Measurements from ENCODE around the gene UMAD1.
A peak's percentile ranks its signal among the peaks of the same experiment; 100 is the strongest.

UMAD1 gene
- total RNA-seq, result 8.9 to 12.5 reads per million in 2 donors

- DNase-seq, result peak; percentile 92
Measured at GRCh38 chr7:7640221-7641128, at the start of gene UMAD1. UMAD1 (plus strand) TSS chr7:7640752; CDS start chr7:7673372, 32,620 bp downstream.

GRCh38 chr7:7595451-7595850 lies 45.1 kb upstream of the UMAD1 start:
- no peak for DNase-seq

GRCh38 chr7:7596176-7596575 lies 44.4 kb upstream of the UMAD1 start:
- DNase-seq, result no peak

- DNase-seq, result no peak
Measured at GRCh38 chr7:7607010-7607409, 33.5 kb upstream of the UMAD1 start.

DNA sequence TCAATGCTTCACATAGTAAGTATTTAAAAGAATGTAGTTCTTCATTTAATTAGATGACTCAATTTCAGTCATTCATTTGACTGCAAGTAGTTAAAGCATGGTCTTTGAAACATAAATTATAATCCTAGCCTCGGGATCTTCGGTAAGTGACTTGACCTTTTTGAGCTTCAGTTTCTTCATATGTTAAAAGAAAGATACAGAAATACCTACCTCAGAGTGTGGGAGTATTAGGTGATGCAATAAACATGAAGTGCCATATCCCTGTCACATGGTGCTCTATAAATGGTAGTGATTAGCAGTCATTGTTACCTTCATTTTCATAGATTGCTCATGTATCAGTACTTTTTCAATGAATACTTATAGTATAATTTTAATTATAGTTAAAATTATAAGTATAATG lies 31.2 kb upstream of the UMAD1 start:
- DNase-seq, result no peak

DNA sequence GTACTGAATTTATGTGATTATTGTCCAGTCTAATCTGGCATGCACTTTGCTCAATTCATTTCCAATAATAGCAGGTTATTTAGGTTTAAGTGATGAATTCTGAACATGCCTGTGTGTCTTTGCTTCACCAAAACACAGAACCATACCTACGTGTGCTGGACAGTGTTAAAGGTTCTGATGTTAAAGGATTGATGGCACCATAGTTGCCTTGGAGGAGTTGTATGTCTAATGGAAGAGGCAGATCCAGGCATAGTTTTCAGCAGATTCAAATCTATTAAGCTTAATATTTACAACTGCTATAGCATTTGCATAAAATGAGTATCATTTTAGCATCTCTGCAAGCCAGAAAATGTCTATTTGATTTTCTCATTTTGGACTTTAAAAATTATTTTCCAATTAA lies 28.0 kb upstream of the UMAD1 start:
- no peak for DNase-seq

DNA sequence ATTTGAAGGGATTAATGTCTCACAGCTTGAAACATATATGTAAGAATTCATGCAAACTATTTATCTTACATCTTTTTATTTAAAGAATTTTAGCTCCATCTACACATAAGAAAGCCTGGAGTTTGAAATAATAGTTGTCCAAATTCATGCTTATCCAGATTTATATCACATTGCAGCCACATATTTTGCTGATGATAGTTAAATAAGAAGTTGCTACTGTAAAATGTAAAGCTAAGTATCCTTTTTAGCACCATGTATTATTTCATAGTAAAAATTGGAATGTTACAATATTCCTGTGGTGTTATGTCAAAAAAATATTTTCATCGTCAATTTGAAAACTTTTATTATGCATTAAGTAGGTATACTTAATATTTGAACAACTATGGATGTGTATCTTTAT lies 27.3 kb upstream of the UMAD1 start:
- DNase-seq, result no peak

DNA sequence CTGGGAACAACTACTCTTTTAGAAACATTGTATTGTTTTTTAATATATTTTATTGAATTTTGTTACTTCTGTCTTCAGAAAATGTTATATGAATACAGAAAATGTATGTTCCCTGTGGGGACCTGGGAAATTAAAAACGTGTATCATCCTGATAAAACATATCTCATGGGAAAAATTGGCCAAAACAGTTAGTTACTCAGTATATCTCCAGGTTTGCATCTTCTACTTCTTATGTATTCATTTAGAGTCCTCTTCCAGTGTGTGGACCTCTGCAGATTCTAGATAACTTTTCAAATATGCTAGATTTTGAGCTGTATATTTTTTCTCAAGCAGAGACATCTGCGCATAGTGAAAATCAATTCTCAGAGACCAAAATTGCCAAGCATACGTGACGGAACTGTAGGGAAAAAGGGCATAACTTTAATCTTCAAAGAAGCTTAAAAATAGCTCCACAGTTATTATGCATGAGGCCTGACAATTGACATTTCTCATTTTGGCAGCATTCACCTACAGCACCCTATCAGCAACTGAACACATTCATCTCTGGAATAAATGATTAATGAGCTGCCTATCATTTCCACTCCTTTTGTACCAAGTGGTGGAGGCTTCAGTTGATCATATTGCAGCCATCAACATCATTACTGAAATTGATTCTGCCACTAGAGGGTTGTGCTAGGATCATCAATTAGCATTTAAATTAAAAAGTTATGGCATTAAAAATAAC lies 26.4 kb upstream of the UMAD1 start:
- DNase-seq, result no peak

GRCh38 chr7:7617550-7617949 lies 23.0 kb upstream of the UMAD1 start:
- DNase-seq, result no peak

- DNase-seq, result no peak
Measured at GRCh38 chr7:7618410-7618809, 22.1 kb upstream of the UMAD1 start.

GRCh38 chr7:7620236-7620635 lies 20.3 kb upstream of the UMAD1 start:
- DNase-seq, result no peak

DNA sequence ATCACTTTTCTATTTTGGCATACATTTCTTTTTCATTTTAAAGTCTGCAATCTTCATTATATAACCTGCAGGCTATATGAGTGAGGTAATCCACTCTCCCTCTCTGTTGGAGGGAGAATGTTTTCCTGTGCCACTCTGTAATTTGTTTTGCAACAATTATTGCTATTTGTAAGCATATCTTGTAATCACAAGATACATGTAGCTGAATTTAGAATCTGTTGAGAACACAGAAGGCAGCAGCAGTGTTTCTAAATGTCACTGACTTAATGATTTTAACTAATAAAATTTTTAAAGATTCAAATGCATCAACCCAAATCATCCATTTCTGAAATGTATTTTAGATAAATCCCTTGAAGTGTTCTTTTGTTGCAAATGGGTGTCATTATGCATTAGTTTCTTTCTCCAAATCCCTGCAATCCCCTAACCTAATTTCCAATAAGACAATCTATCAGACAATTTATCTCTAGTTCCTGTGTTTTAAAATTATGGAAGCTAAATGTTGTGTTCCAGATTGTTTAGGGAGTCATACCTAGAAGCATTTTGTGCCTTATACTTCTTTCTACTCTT lies 19.8 kb upstream of the UMAD1 start:
- DNase-seq, result no peak

DNA sequence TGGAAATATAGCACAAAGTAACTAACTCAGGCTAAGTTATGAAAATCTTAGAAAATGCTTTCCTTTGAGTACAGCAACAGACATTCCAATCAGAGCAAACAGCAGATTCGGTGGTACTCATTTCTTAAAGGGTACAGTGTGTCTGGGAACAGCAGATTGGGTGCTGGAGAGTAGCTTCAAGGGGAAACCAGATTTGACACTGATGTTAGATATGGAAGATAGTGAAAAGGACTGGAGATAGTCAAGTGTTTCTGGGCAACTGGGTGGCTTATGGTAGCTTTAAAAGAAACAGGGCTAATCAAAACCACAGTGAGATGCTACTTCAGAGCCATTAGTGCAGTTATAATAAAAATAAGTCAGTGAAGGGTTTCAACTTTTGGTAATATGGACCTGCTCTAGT lies 12.1 kb upstream of the UMAD1 start:
- no peak for DNase-seq

- DNase-seq, result no peak
Measured at GRCh38 chr7:7630626-7631329, 9.8 kb upstream of the UMAD1 start.

DNA sequence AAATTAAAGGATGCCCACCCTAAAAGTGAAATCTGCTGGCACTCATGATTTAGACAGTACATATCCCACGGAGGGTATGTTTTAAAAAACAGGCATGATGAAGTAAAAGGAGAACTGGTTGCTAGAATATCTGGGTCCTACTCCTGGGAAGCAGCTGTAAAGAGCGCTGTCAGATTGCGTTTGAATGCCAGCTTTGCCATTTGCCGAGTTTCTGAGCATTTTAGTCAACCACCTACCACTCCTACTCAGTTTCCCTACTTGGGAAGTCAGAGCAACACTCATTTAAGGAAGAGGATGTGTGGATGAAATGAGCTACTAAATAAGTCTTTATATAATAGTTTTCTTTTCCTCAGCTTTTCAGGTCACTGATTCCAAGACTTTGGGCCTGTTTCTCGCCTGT lies 1.1 kb upstream of the UMAD1 start:
- DNase-seq, result no peak

DNA sequence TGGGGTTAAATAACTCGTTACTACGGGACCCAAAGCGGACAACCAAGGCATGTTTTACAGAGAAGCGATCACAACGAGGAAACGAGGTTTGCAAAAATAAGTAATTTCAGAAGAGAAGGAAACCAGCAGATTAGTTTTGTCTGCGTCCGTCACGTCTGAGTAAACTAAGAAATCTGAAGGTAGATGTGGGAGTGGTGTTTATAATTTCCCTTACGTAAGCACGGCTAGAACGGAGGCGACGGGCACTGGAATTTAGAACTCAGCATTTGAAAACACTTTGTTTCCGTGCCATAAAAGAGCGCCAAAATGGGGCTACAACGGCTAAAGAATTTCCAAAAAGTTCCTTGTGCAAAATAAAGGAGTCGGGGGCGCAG lies 718 bp upstream of the UMAD1 start:
- peak; percentile 18 for DNase-seq

- no peak for DNase-seq
Measured at GRCh38 chr7:7641129-7641663, 644 bp downstream of the UMAD1 start.

DNA sequence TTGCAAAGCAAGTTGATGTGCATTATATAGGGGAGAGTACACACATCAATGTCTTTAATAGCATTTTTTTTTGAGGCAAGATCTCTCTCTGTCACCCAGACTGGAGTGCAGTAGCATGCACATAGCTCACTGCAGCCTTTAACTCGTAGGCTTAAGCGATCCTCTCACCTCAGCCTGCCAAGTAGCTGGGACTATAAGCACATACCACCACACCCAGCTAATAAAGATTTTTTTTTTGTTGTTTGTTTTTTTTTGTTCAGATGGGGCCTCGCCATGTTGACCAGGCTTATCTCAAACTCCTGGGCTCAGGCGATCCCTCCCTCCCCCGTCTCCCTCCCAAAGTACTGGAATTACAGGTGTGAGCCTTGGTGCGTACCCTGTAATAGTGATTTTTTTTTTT lies 1.5 kb downstream of the UMAD1 start:
- DNase-seq, result no peak

GRCh38 chr7:7647495-7648036 lies 7.0 kb downstream of the UMAD1 start:
- no peak for DNase-seq

GRCh38 chr7:7650682-7651206 lies 10.2 kb downstream of the UMAD1 start:
- DNase-seq, result no peak

DNA sequence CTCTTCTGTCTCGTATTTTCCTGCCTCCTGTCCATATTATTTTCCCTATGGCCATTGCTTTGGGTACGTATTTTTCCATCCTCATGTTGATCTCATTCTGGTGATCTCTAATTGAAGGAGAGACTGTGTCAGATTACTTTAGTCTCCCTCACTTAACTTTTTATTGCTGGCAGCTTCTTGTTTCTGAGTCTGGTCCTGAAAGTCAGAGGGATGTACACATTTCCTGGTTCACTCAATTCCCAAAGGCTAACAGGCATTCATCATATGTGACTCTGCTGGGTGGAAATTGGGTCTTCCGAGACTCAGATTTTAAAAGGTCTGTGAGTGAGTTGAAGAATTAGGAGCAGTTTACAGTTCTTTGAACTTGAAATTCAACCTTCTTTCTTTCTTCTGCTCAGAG lies 10.9 kb downstream of the UMAD1 start:
- no peak for DNase-seq

- DNase-seq, result no peak
Measured at GRCh38 chr7:7652798-7653540, 12.4 kb downstream of the UMAD1 start.

Data from T-helper 9 cell (primary cell).